Measurements from ENCODE around the gene PPM1N. TPM values are rescaled to one million over a fixed set of nuclear protein-coding genes. Genes with fewer than 3 reads are reported as not detected.
A peak's percentile ranks its signal among the peaks of the same experiment; 100 is the strongest.

The PPM1N gene
- total and polyA plus RNA-seq, 2 of the 13 experiments (the other 11 are each of a cell fraction or from before 2014, with no cell fraction given) = 0.31 to 1.8 TPM

DNA sequence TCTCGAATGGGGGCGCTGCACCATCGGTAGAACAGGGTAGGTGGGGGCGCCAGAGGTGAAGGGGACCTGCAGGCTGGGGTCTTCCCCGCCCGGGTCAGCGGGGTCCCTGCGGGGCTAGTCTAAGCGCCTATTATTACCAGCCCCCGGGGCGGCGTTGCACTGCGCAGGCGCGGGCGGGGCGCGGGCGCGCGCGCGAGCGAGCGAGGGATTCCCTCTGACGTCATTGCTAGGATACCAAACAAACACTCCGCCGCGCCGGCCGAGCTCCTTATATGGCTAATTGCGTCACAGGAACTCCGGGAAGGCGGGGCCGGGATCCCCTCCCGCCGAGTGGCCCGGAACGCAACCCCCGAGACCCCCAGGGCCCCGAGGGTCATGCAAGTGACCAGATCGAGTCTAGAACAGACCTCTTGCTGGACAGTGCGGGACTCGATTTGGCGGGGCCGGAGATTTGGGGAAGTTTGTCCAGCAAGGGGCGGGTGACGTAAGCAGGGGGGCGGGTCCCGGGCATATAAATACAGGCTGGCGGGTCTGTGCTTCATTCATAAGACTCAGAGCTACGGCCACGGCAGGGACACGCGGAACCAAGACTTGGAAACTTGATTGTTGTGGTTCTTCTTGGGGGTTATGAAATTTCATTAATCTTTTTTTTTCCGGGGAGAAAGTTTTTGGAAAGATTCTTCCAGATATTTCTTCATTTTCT is 30.6 kb upstream of the PPM1N start, which contains the start of gene FOSB (continued):
- TF ChIP-seq, protein P1, sequence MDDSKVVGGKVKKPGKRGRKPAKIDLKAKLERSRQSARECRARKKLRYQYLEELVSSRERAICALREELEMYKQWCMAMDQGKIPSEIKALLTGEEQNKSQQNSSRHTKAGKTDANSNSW (CRISPR knock-in tag; IDR thresholded peaks at IDR 0.05; ENCODE audit: borderline replicate concordance) = no peak
- TF ChIP-seq MTA1 (CRISPR knock-in tag; IDR thresholded peaks at IDR 0.05; ENCODE audit: borderline replicate concordance) (no peak), MAFK (conservative IDR thresholded peaks at IDR 0.05 in 1 of 2, IDR thresholded peaks at IDR 0.05 in 1 of 2; ENCODE audit: low read length in 2 of 2) (no peak), SRF (IDR thresholded peaks at IDR 0.05; ENCODE audit: low read depth, low read length) (peak; percentile 99), CHD2 (IDR thresholded peaks at IDR 0.05; ENCODE audit: low read depth, low read length) (no peak), PRPF4 (IDR thresholded peaks at IDR 0.05; ENCODE audit: low read depth, low read length, poor library complexity, severe bottlenecking) (no peak), NFE2 (CRISPR knock-in tag; IDR thresholded peaks at IDR 0.05) (no peak), TEAD3 (CRISPR knock-in tag; optimal IDR thresholded peaks at IDR 0.05; ENCODE audit: borderline replicate concordance) (no peak), ATAD3A (CRISPR knock-in tag; IDR thresholded peaks at IDR 0.05) (no peak), KMT2B (CRISPR knock-in tag; IDR thresholded peaks at IDR 0.05) (no peak), TBP (CRISPR knock-in tag; IDR thresholded peaks at IDR 0.05) (no peak), JARID2 (CRISPR knock-in tag; IDR thresholded peaks at IDR 0.05; ENCODE audit: insufficient replicate concordance) (no peak), PITX1 (CRISPR knock-in tag; IDR thresholded peaks at IDR 0.05) (no peak)
- TF ChIP-seq, protein P2, sequence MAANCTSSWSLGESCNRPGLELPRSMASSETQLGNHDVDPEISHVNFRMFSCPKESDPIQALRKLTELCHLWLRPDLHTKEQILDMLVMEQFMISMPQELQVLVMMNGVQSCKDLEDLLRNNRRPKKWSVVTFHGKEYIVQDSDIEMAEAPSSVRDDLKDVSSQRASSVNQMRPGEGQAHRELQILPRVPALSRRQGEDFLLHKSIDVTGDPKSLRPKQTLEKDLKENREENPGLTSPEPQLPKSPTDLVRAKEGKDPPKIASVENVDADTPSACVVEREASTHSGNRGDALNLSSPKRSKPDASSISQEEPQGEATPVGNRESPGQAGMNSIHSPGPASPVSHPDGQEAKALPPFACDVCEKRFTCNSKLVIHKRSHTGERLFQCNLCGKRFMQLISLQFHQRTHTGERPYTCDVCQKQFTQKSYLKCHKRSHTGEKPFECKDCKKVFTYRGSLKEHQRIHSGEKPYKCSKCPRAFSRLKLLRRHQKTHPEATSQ (CRISPR knock-in tag; IDR thresholded peaks at IDR 0.05; ENCODE audit: borderline replicate concordance) = no peak
- TF ChIP-seq, protein P3, sequence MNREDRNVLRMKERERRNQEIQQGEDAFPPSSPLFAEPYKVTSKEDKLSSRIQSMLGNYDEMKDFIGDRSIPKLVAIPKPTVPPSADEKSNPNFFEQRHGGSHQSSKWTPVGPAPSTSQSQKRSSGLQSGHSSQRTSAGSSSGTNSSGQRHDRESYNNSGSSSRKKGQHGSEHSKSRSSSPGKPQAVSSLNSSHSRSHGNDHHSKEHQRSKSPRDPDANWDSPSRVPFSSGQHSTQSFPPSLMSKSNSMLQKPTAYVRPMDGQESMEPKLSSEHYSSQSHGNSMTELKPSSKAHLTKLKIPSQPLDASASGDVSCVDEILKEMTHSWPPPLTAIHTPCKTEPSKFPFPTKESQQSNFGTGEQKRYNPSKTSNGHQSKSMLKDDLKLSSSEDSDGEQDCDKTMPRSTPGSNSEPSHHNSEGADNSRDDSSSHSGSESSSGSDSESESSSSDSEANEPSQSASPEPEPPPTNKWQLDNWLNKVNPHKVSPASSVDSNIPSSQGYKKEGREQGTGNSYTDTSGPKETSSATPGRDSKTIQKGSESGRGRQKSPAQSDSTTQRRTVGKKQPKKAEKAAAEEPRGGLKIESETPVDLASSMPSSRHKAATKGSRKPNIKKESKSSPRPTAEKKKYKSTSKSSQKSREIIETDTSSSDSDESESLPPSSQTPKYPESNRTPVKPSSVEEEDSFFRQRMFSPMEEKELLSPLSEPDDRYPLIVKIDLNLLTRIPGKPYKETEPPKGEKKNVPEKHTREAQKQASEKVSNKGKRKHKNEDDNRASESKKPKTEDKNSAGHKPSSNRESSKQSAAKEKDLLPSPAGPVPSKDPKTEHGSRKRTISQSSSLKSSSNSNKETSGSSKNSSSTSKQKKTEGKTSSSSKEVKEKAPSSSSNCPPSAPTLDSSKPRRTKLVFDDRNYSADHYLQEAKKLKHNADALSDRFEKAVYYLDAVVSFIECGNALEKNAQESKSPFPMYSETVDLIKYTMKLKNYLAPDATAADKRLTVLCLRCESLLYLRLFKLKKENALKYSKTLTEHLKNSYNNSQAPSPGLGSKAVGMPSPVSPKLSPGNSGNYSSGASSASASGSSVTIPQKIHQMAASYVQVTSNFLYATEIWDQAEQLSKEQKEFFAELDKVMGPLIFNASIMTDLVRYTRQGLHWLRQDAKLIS (CRISPR knock-in tag; IDR thresholded peaks at IDR 0.05) = no peak
- TF ChIP-seq, protein P4, sequence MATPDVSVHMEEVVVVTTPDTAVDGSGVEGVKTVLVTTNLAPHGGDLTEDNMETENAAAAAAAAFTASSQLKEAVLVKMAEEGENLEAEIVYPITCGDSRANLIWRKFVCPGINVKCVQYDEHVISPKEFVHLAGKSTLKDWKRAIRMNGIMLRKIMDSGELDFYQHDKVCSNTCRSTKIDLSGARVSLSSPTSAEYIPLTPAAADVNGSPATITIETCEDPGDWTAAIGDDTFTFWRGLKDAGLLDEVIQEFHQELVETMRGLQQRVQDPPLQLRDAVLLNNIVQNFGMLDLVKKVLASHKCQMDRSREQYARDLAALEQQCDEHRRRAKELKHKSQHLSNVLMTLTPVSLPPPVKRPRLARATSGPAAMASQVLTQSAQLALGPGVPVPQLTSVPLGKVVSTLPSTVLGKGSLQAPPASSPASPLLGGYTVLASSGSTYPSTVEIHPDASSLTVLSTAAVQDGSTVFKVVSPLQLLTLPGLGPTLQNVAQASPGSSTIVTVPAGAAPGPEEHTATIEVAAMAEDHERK (CRISPR knock-in tag; IDR thresholded peaks at IDR 0.05; ENCODE audit: low read depth) = no peak
